Right atrium auricular region (tissue), 2 donors: ENCODE measurements around the gene ZNF407. TPM values are rescaled to one million over a fixed set of nuclear protein-coding genes. Genes with fewer than 3 reads are reported as not detected.

Experiments used
- DNase-seq: peaks from one replicate; pipeline ENCODE4 v3.0.0-alpha.2; 2019; ENCODE audit warnings: low spot score
- H3K27ac ChIP-seq, 2 donors: fragments of 200-600 bp; sonication (generic); 1 replicate in 1 of 2; 2 replicates in 1 of 2; pipeline ENCODE4 v1.5.1; 2016 to 2019
- H3K27me3 ChIP-seq, 2 donors: fragments of 200-600 bp; sonication (generic); one replicate each; pipeline versions ENCODE4 v1.5.1 to v1.6.0; 2017 to 2019
- H3K36me3 ChIP-seq: fragments of 200-600 bp; sonication (generic); one replicate; pipeline ENCODE4 v1.5.1; 2016
- H3K4me1 ChIP-seq, 2 donors: fragments of 200-600 bp; sonication (generic); one replicate each; pipeline versions ENCODE4 v1.5.1 to v1.6.0; 2017 to 2019
- H3K4me3 ChIP-seq, 2 donors: fragments of 200-600 bp; sonication (generic); 1 replicate in 1 of 2; 2 replicates in 1 of 2; pipeline ENCODE4 v1.5.1; 2017 to 2019; ENCODE audit warnings: mild to moderate bottlenecking in 1 of 2, moderate library complexity in 1 of 2
- H3K9me3 ChIP-seq, 2 donors: fragments of 200-600 bp; sonication (generic); one replicate each; pipeline ENCODE4 v1.5.1; 2019
- total RNA-seq, 2 donors: library from RNA; depleted of rRNA; stranded (reverse); fragments of >200 nt; gene quantifications; one replicate each; pipeline ENCODE4 v1.1.0, GENCODE V29; 2016
- TF ChIP-seq, protein P1 (sequence below), 2 donors: fragments of 200-600 bp; sonication (generic); IDR thresholded peaks; one replicate each; pipeline ENCODE4 v1.5.1; 2019; ENCODE audit warnings: antibody characterized with exemption in 2 of 2

Gene ZNF407
- total RNA-seq, 2 donors from 2014 or later, result 7.8 to 8.7 TPM

- H3K27me3 ChIP-seq, result no peaks in the 10 kb centered on the region
- H3K4me3 ChIP-seq, result no peak overlapping the region
- H3K27ac ChIP-seq, result peak overlapping the region in 1 of 2 donors; percentile 41
- H3K9me3 ChIP-seq, result no peaks in the 10 kb centered on the region
- H3K4me1 ChIP-seq, result peaks cover 0 to 19% of the 10 kb centered on the region in 2 donors
- no peaks in the 10 kb centered on the region for H3K36me3 ChIP-seq
- TF ChIP-seq, protein P1, sequence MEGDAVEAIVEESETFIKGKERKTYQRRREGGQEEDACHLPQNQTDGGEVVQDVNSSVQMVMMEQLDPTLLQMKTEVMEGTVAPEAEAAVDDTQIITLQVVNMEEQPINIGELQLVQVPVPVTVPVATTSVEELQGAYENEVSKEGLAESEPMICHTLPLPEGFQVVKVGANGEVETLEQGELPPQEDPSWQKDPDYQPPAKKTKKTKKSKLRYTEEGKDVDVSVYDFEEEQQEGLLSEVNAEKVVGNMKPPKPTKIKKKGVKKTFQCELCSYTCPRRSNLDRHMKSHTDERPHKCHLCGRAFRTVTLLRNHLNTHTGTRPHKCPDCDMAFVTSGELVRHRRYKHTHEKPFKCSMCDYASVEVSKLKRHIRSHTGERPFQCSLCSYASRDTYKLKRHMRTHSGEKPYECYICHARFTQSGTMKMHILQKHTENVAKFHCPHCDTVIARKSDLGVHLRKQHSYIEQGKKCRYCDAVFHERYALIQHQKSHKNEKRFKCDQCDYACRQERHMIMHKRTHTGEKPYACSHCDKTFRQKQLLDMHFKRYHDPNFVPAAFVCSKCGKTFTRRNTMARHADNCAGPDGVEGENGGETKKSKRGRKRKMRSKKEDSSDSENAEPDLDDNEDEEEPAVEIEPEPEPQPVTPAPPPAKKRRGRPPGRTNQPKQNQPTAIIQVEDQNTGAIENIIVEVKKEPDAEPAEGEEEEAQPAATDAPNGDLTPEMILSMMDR (IDR thresholded peaks at IDR 0.05), result no peak
- DNase-seq, result no peak
Observed at GRCh38 chr18:75003764-75004690, 406.4 kb downstream of the ZNF407 start.

GRCh38 chr18:75005626-75006025 lies 408.0 kb downstream of the ZNF407 start:
- peaks cover 0 to 30% of the 10 kb centered on the region in 2 donors for H3K4me1 ChIP-seq
- TF ChIP-seq, protein P1 (IDR thresholded peaks at IDR 0.05), result no peak
- no peak for DNase-seq
- H3K9me3 ChIP-seq, result no peaks in the 10 kb centered on the region
- no peak overlapping the region for H3K4me3 ChIP-seq
- no peaks in the 10 kb centered on the region for H3K36me3 ChIP-seq
- H3K27me3 ChIP-seq, result no peaks in the 10 kb centered on the region
- H3K27ac ChIP-seq, result no peak overlapping the region

- TF ChIP-seq, protein P1 (IDR thresholded peaks at IDR 0.05), result no peak
- Histone ChIP-seq H3K27ac (no peak overlapping the region), H3K4me1 (peaks cover 0 to 29% of the 10 kb centered on the region in 2 donors), H3K27me3 (no peaks in the 10 kb centered on the region), H3K9me3 (no peaks in the 10 kb centered on the region), H3K36me3 (no peaks in the 10 kb centered on the region), H3K4me3 (no peak overlapping the region)
- no peak for DNase-seq
Observed at GRCh38 chr18:75008186-75008585, 410.5 kb downstream of the ZNF407 start.

DNA sequence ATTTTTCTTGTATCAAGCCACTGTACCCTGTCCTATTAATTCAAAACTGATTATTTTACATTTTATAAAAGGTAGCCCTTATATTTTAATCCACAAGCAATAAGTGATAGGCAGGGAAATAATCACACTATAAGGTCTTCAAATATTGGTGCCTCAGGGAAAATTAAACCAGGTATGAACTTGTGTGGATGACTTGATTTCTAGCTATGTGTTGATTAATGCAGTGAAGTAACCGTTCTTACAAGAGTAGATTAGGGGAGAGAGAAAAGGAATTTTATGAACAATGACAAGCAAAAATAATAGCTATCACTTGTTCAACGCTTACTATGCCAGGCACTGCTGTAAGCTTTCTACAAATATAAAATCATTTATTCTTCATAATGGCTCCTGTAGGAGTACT lies 411.6 kb downstream of the ZNF407 start:
- TF ChIP-seq, protein P1 (IDR thresholded peaks at IDR 0.05), result no peak
- Histone ChIP-seq H3K4me3 (no peak overlapping the region), H3K9me3 (no peaks in the 10 kb centered on the region), H3K36me3 (no peaks in the 10 kb centered on the region), H3K27ac (peak overlapping the region in 1 of 2 donors; percentile 43), H3K27me3 (no peaks in the 10 kb centered on the region), H3K4me1 (peaks cover 0 to 18% of the 10 kb centered on the region in 2 donors)
- DNase-seq, result no peak

GRCh38 chr18:75009878-75010277 lies 412.2 kb downstream of the ZNF407 start:
- no peaks in the 10 kb centered on the region for H3K27me3 ChIP-seq
- H3K27ac ChIP-seq, result peak overlapping the region; percentile 43 to 49
- H3K4me3 ChIP-seq, result no peak overlapping the region
- H3K9me3 ChIP-seq, result no peaks in the 10 kb centered on the region
- TF ChIP-seq, protein P1 (IDR thresholded peaks at IDR 0.05), result no peak
- DNase-seq, result no peak
- peaks cover 0 to 17% of the 10 kb centered on the region in 2 donors for H3K4me1 ChIP-seq
- no peaks in the 10 kb centered on the region for H3K36me3 ChIP-seq
